ENCODE data around the gene MICA.
"Not testable (repeated sequence)": the region's sequence is repeated elsewhere in the genome, so short reads cannot be mapped to it uniquely, and the experiment has no call there.

DNA sequence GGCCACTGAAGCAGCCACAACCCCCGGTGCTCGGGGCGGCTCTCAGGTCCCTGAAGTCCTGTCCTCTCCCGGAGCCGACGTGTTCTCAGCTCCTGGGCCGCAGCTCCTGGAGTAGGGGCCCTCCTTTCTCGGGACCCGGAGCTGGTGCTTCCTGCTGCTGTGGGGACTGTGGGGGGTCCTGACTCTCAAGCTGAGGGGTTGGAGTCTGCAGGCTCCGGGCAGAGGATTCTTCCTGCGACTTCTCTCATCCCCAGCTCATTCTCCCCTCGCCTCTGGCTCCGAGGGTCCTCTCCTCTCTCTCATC lies 618 bp downstream of the MICA start:
- TF ChIP-seq, protein P1, sequence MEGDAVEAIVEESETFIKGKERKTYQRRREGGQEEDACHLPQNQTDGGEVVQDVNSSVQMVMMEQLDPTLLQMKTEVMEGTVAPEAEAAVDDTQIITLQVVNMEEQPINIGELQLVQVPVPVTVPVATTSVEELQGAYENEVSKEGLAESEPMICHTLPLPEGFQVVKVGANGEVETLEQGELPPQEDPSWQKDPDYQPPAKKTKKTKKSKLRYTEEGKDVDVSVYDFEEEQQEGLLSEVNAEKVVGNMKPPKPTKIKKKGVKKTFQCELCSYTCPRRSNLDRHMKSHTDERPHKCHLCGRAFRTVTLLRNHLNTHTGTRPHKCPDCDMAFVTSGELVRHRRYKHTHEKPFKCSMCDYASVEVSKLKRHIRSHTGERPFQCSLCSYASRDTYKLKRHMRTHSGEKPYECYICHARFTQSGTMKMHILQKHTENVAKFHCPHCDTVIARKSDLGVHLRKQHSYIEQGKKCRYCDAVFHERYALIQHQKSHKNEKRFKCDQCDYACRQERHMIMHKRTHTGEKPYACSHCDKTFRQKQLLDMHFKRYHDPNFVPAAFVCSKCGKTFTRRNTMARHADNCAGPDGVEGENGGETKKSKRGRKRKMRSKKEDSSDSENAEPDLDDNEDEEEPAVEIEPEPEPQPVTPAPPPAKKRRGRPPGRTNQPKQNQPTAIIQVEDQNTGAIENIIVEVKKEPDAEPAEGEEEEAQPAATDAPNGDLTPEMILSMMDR (conservative IDR thresholded peaks at IDR 0.05; ENCODE audit: low read depth, low read length) = not testable (repeated sequence)
- TF ChIP-seq EZH2 (IDR thresholded peaks at IDR 0.05; ENCODE audit: low read length, unreplicated experiment); EZH2phosphoT487 (IDR thresholded peaks at IDR 0.05; ENCODE audit: borderline replicate concordance, low read length): not testable (repeated sequence)
